Vagina (tissue), 2 donors: Measurements from ENCODE around the gene RAB17. TPM values are rescaled to one million over a fixed set of nuclear protein-coding genes. Genes with fewer than 3 reads are reported as not detected.
A peak's percentile ranks its signal among the peaks of the same experiment; 100 is the strongest.

Experiments used
- DNase-seq, 2 donors: peaks; one replicate each; pipeline ENCODE4 v3.0.0-alpha.2; 2017; ENCODE audit errors: extremely low spot score in 2 of 2
- H3K27ac ChIP-seq: fragments of 200-600 bp; sonication (generic); one replicate; pipeline ENCODE4 v1.5.1; 2019
- H3K27me3 ChIP-seq: fragments of 200-600 bp; sonication (generic); one replicate; pipeline ENCODE4 v1.5.1; 2019
- H3K36me3 ChIP-seq, 2 donors: fragments of 200-600 bp; sonication (generic); one replicate each; pipeline ENCODE4 v1.5.1; 2017 to 2019
- H3K4me1 ChIP-seq: fragments of 200-600 bp; sonication (generic); one replicate; pipeline ENCODE4 v1.5.1; 2019
- H3K4me3 ChIP-seq, 2 donors: fragments of 200-600 bp; sonication (generic); 1 replicate in 1 of 2; 2 replicates in 1 of 2; pipeline ENCODE4 v1.5.1; 2016 to 2019
- H3K9me3 ChIP-seq: fragments of 200-600 bp; sonication (generic); one replicate; pipeline ENCODE4 v1.5.1; 2019
- POLR2A ChIP-seq, 2 donors: fragments of 450-650 bp; IDR thresholded peaks; one replicate each; pipeline ENCODE4 v1.6.1; 2017; ENCODE audit warnings: antibody characterized with exemption in 2 of 2, mild to moderate bottlenecking in 2 of 2, moderate library complexity in 2 of 2
- POLR2AphosphoS5 ChIP-seq, 2 donors: sonication (generic); formaldehyde crosslinking; IDR thresholded peaks; one replicate each; pipeline ENCODE4 v1.9.0; 2017; ENCODE audit warnings: antibody characterized with exemption in 2 of 2, mild to moderate bottlenecking in 2 of 2, low read depth in 1 of 2; ENCODE audit not compliant: insufficient read depth in 1 of 2
- intact Hi-C: fragments of 100-400 bp; cut with DNase I; formaldehyde crosslinking; loops from one replicate; pipeline ENCODE4 v1.15.1; 2023
- total RNA-seq: library from RNA; depleted of rRNA; stranded (reverse); fragments of >200 nt; gene quantifications from one replicate; pipeline ENCODE4 v1.2.3, GENCODE V29; 2016
- TF ChIP-seq, protein P1 (sequence below), 3 experiments: fragments of 450-650 bp in 2 of 3; fragments of 200-600 bp in 1 of 3; sonication (generic) in 1 of 3; IDR thresholded peaks; one replicate each; pipeline ENCODE4 v1.5.1; 2017 to 2019; ENCODE audit warnings: antibody characterized with exemption in 3 of 3, mild to moderate bottlenecking in 2 of 3, moderate library complexity in 2 of 3

RAB17 gene
- total RNA-seq, 1 donor from 2014 or later = not detected

DNA sequence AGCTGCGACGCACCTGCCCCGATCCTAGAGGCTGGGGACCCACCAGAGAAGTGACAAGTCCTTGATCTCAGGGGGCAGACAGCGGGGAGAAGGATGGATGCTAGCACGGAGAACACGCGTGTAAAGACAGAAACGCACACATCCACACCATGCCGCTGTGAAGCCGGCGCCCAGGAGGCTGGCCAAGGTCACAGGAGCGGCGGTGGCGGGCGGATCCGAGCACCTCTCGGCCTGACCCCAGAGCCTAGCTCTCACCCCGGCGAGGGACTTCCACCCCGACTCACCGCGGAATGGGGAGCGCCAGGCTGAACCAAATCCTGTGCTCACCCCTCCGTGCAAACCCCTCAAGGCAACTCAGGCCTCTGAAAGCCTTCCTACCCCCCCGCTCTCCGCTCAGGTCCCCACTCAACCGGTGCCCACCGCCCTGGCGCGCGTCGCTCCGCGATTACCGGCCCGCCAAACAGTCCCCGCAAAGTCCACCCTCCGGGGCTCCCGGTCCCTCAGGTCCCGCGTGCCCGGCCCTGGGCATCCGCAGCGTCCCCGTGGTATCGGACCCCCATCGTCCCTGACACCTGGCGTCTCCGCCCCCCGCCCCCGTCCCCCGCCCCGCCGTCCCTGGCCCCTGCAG lies 36.4 kb upstream of the RAB17 start:
- Histone ChIP-seq H3K27ac (peak overlapping the region; percentile 87), H3K4me3 (peak overlapping the region; percentile 58 to 93), H3K4me1 (peaks cover 13% of the 10 kb centered on the region), H3K36me3 (no peaks in the 10 kb centered on the region), H3K27me3 (no peaks in the 10 kb centered on the region), H3K9me3 (no peaks in the 10 kb centered on the region)
- TF ChIP-seq POLR2A (IDR thresholded peaks at IDR 0.05) (no peak), POLR2AphosphoS5 (IDR thresholded peaks at IDR 0.05; ENCODE audit: insufficient read depth in 1 of 2, low read depth in 1 of 2) (no peak)
- TF ChIP-seq, protein P1, sequence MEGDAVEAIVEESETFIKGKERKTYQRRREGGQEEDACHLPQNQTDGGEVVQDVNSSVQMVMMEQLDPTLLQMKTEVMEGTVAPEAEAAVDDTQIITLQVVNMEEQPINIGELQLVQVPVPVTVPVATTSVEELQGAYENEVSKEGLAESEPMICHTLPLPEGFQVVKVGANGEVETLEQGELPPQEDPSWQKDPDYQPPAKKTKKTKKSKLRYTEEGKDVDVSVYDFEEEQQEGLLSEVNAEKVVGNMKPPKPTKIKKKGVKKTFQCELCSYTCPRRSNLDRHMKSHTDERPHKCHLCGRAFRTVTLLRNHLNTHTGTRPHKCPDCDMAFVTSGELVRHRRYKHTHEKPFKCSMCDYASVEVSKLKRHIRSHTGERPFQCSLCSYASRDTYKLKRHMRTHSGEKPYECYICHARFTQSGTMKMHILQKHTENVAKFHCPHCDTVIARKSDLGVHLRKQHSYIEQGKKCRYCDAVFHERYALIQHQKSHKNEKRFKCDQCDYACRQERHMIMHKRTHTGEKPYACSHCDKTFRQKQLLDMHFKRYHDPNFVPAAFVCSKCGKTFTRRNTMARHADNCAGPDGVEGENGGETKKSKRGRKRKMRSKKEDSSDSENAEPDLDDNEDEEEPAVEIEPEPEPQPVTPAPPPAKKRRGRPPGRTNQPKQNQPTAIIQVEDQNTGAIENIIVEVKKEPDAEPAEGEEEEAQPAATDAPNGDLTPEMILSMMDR (IDR thresholded peaks at IDR 0.05) = no peak
- no peak for DNase-seq
- intact Hi-C loops = loop anchor here (5.0 kb wide), 1 partner anchor 35 kb away; no protein-coding TSS in a partner anchor

DNA sequence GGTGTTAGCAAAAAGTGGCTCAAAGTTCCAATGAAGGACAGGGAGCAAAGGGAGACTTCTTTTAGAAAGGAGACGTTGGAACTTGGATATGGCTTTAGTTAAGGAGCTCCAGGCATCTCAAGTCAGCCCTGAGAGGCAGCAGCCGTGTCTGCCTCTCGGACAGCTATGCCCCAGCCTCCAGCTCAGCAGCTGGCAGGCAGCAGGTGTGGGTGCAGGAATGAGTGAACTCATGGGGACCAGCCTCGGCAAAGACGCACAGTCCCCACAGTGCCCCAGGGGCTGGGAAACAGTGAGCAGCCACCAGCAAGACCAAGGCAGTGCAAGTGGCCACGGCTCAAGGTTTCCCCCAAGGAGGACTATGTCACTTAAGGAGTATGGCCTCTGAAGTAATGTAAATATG lies 35.2 kb upstream of the RAB17 start:
- intact Hi-C loops = loop anchor here (5.0 kb wide), 1 partner anchor 37 kb away; no protein-coding TSS in a partner anchor
- H3K4me1 ChIP-seq = peaks cover 13% of the 10 kb centered on the region
- H3K9me3 ChIP-seq = no peaks in the 10 kb centered on the region
- no peaks in the 10 kb centered on the region for H3K27me3 ChIP-seq
- H3K27ac ChIP-seq = peak overlapping the region; percentile 10
- no peak for DNase-seq
- TF ChIP-seq POLR2A (IDR thresholded peaks at IDR 0.05) = no peak
- TF ChIP-seq, protein P1 (IDR thresholded peaks at IDR 0.05) = no peak
- no peak for TF ChIP-seq POLR2AphosphoS5 (IDR thresholded peaks at IDR 0.05; ENCODE audit: insufficient read depth in 1 of 2, low read depth in 1 of 2)
- no peaks in the 10 kb centered on the region for H3K36me3 ChIP-seq
- no peak overlapping the region for H3K4me3 ChIP-seq

DNA sequence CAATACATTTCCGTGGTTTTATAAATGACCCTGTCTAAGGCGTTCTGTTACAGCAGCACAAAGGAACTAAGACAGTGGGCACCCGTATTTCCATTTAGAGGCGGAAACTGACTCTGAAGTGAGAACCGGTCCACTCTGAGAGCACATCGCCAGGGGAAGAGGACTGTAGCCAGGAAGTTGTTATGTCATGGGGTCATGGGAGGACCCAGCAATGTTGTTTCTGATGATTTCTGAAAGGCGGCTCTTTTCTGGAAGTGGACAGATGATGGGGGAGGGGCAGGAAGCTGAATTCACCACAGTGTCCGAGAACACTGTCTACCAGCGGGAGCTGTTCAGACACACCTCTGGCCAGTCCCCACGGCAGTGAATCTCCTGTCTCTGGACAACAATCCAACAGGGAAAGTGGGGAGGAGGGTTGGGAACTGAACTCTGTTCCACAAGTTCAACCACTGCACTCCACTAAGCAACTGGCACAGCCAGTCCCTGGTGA lies 34.7 kb upstream of the RAB17 start:
- intact Hi-C loops = loop anchor here (5.0 kb wide), 1 partner anchor 37 kb away; no protein-coding TSS in a partner anchor
- Histone ChIP-seq H3K9me3 (no peaks in the 10 kb centered on the region), H3K4me1 (peaks cover 13% of the 10 kb centered on the region), H3K36me3 (no peaks in the 10 kb centered on the region), H3K27ac (no peak overlapping the region), H3K4me3 (no peak overlapping the region), H3K27me3 (no peaks in the 10 kb centered on the region)
- DNase-seq = no peak
- TF ChIP-seq, protein P1 (IDR thresholded peaks at IDR 0.05) = no peak
- TF ChIP-seq POLR2A (IDR thresholded peaks at IDR 0.05) (no peak), POLR2AphosphoS5 (IDR thresholded peaks at IDR 0.05; ENCODE audit: insufficient read depth in 1 of 2, low read depth in 1 of 2) (no peak)

DNA sequence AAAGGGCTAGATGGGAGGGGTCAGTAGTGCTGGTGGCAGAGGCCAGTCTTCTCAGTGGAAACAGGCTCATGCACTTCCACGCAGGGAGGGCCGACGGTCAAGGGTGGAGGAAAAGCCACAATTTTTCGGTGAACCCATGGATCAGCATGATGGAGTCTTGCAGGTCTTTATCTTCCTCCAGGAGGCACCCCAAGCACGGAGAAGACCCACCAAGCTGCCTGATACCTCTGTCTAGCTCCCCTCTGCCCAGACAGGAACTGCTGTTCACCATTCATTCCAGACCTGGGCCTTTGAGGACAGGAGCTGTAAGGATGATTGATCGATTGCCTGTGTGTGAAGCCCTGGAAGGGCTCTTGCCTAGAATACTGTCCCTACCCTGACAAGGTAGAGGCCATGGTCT lies 34.0 kb upstream of the RAB17 start:
- TF ChIP-seq POLR2A (IDR thresholded peaks at IDR 0.05) = no peak
- TF ChIP-seq, protein P1 (IDR thresholded peaks at IDR 0.05) = no peak
- TF ChIP-seq POLR2AphosphoS5 (IDR thresholded peaks at IDR 0.05; ENCODE audit: insufficient read depth in 1 of 2, low read depth in 1 of 2) = no peak
- intact Hi-C loops = no loop called here
- Histone ChIP-seq H3K9me3 (no peaks in the 10 kb centered on the region), H3K27me3 (no peaks in the 10 kb centered on the region), H3K4me1 (peaks cover 13% of the 10 kb centered on the region), H3K4me3 (no peak overlapping the region), H3K36me3 (no peaks in the 10 kb centered on the region), H3K27ac (no peak overlapping the region)
- no peak for DNase-seq
